ENCODE results near the gene CEP104. TPM values are rescaled to one million over a fixed set of nuclear protein-coding genes. Genes with fewer than 3 reads are reported as not detected.
A peak's percentile ranks its signal among the peaks of the same experiment; 100 is the strongest.

The CEP104 gene
- total and polyA plus RNA-seq, 10 of the 15 experiments (the other 5 are each of a cell fraction or from before 2014, with no cell fraction given), result 7.2 to 34.8 (median 19.3) TPM

DNA sequence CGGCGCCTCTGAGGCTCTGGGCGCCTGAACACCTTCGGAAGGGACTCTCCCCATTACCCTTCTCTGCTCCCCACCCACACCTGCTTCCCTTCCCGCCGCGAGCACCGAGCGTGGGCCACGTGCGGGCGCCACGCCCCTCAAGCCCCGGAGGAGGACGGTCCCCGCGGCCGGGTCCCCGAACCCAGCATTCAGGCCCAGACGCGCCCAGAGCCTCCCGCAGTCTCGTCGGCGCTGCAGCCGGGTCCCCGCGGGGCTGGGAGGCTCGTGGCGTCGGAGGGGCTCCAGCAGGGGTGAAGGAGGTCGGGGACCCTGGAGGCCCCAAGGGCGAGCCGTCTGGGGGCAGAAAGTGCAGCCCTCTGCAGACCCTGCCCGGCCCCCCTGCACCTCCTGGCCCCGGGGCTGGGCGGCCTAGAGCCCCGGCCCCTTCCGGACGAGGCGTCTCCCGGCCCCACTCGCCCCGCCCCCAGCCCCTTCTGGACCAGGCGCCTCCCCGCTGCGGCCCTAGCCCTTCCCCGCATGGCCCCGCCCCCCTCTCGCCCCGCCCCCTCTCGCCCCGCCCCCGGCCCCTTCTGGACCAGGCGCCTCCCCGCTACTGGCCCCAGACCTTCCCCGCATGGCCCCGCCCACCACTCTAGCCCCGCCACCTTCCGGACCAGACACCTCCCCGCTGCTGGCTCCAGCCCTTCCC is 84.8 kb downstream of the CEP104 start (continued):
- TF ChIP-seq, protein P1, sequence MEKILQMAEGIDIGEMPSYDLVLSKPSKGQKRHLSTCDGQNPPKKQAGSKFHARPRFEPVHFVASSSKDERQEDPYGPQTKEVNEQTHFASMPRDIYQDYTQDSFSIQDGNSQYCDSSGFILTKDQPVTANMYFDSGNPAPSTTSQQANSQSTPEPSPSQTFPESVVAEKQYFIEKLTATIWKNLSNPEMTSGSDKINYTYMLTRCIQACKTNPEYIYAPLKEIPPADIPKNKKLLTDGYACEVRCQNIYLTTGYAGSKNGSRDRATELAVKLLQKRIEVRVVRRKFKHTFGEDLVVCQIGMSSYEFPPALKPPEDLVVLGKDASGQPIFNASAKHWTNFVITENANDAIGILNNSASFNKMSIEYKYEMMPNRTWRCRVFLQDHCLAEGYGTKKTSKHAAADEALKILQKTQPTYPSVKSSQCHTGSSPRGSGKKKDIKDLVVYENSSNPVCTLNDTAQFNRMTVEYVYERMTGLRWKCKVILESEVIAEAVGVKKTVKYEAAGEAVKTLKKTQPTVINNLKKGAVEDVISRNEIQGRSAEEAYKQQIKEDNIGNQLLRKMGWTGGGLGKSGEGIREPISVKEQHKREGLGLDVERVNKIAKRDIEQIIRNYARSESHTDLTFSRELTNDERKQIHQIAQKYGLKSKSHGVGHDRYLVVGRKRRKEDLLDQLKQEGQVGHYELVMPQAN (conservative IDR thresholded peaks at IDR 0.05), result peak; percentile 69; the same call in 1 of the 2 replicates
- TF ChIP-seq EP300 (IDR thresholded peaks at IDR 0.05; ENCODE audit: borderline replicate concordance in 1 of 2, control insufficient read depth in 1 of 2, low read depth in 2 of 2, low read length in 2 of 2), result no peak
- TF ChIP-seq IKZF1 (conservative IDR thresholded peaks at IDR 0.05), result peak; percentile 63
- TF ChIP-seq TARDBP (IDR thresholded peaks at IDR 0.05; ENCODE audit: borderline replicate concordance), result no peak
- peak; percentile 69 for TF ChIP-seq GATAD2B (conservative IDR thresholded peaks at IDR 0.05; ENCODE audit: low read depth)
- TF ChIP-seq, protein P2, sequence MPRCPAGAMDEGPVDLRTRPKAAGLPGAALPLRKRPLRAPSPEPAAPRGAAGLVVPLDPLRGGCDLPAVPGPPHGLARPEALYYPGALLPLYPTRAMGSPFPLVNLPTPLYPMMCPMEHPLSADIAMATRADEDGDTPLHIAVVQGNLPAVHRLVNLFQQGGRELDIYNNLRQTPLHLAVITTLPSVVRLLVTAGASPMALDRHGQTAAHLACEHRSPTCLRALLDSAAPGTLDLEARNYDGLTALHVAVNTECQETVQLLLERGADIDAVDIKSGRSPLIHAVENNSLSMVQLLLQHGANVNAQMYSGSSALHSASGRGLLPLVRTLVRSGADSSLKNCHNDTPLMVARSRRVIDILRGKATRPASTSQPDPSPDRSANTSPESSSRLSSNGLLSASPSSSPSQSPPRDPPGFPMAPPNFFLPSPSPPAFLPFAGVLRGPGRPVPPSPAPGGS (IDR thresholded peaks at IDR 0.05; ENCODE audit: borderline replicate concordance, insufficient read depth, low read depth, low read length, poor library complexity, severe bottlenecking), result no peak
- TF ChIP-seq POLR2A (IDR thresholded peaks at IDR 0.05; ENCODE audit: low read depth, low read length), result peak; percentile 76
- peak; percentile 40 for TF ChIP-seq DPF2 (IDR thresholded peaks at IDR 0.05)
- no peak for TF ChIP-seq SMAD5 (IDR thresholded peaks at IDR 0.05; ENCODE audit: low read depth)
- peak; percentile 76 to 88 for TF ChIP-seq BHLHE40 (IDR thresholded peaks at IDR 0.05; ENCODE audit: borderline replicate concordance in 1 of 2, low read depth in 2 of 2, low read length in 1 of 2)
- TF ChIP-seq, protein P3, sequence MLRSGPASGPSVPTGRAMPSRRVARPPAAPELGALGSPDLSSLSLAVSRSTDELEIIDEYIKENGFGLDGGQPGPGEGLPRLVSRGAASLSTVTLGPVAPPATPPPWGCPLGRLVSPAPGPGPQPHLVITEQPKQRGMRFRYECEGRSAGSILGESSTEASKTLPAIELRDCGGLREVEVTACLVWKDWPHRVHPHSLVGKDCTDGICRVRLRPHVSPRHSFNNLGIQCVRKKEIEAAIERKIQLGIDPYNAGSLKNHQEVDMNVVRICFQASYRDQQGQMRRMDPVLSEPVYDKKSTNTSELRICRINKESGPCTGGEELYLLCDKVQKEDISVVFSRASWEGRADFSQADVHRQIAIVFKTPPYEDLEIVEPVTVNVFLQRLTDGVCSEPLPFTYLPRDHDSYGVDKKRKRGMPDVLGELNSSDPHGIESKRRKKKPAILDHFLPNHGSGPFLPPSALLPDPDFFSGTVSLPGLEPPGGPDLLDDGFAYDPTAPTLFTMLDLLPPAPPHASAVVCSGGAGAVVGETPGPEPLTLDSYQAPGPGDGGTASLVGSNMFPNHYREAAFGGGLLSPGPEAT (IDR thresholded peaks at IDR 0.05; ENCODE audit: low read depth), result 0 out of 2 replicates have a peak, but pooled peaks have one; percentile 22
- TF ChIP-seq MEF2B (IDR thresholded peaks at IDR 0.05; ENCODE audit: partially characterized antibody, poor library complexity, severe bottlenecking), result no peak
